ENCODE results near the gene SCNN1A. TPM values are rescaled to one million over a fixed set of nuclear protein-coding genes. Genes with fewer than 3 reads are reported as not detected.

SCNN1A gene
- total and polyA plus RNA-seq, 5 donors from 2014 or later = 0.09 to 0.86 (median 0.23) TPM

GRCh38 chr12:6383572-6384498 is 8.5 kb upstream of the SCNN1A start, which contains the start of gene LTBR:
Gene LTBR, plus strand, starts transcription at chr12:6384162. Its CDS starts 197 bp downstream, at chr12:6384359.
- Mint-ChIP-seq H3K27ac (no peak within 1 kb of the TSS), H3K27me3 (peaks cover 60% of the 10 kb centered on the region), H3K4me1 (peaks cover 0 to 8% (median 0%) of the 10 kb centered on the region in 4 donors), H3K4me3 (peak within 1 kb of the TSS in 2 of 4 donors; percentile 8 to 68), H3K36me3 (no peaks in the 10 kb centered on the region), H3K9me3 (peaks cover 0 to 2% (median 0%) of the 10 kb centered on the region in 7 donors)
- H3K9me3 ChIP-seq (ENCODE audit: control insufficient read depth in 2 of 2, low read length in 2 of 2) = no peaks in the 10 kb centered on the region
- ATAC-seq (ENCODE audit: low read depth in 2 of 2) (peak in 1 of 2 donors; percentile 27), DNase-seq (no peak)
- H3K27ac ChIP-seq (ENCODE audit: insufficient read depth, low read length, poor library complexity, severe bottlenecking) = no peak within 1 kb of the TSS
- H3K4me3 ChIP-seq (ENCODE audit: low read depth, low read length) = no peak within 1 kb of the TSS
- peaks cover 9% of the 10 kb centered on the region for H3K4me1 ChIP-seq (ENCODE audit: control insufficient read depth, insufficient read depth, low read length, poor library complexity, severe bottlenecking)
- peaks cover 12% of the 10 kb centered on the region for H3K27me3 ChIP-seq (ENCODE audit: control insufficient read depth, insufficient read depth, low read length)
- no peaks in the 10 kb centered on the region for H3K36me3 ChIP-seq (ENCODE audit: control insufficient read depth, insufficient read depth, low read length)

GRCh38 chr12:6382982-6383381 is 7.6 kb upstream of the SCNN1A start:
- peaks cover 0 to 2% (median 0%) of the 10 kb centered on the region in 7 donors for H3K9me3 Mint-ChIP-seq
- DNase-seq (no peak), ATAC-seq (ENCODE audit: low read depth in 2 of 2) (no peak)
- H3K27ac Mint-ChIP-seq = no peak overlapping the region
- Histone ChIP-seq H3K36me3 (ENCODE audit: control insufficient read depth, insufficient read depth, low read length) (no peaks in the 10 kb centered on the region), H3K27me3 (ENCODE audit: control insufficient read depth, insufficient read depth, low read length) (peaks cover 12% of the 10 kb centered on the region), H3K27ac (ENCODE audit: insufficient read depth, low read length, poor library complexity, severe bottlenecking) (no peak overlapping the region), H3K4me3 (ENCODE audit: low read depth, low read length) (no peak overlapping the region), H3K9me3 (ENCODE audit: control insufficient read depth in 2 of 2, low read length in 2 of 2) (no peaks in the 10 kb centered on the region), H3K4me1 (ENCODE audit: control insufficient read depth, insufficient read depth, low read length, poor library complexity, severe bottlenecking) (peaks cover 9% of the 10 kb centered on the region)
- no peaks in the 10 kb centered on the region for H3K36me3 Mint-ChIP-seq
- H3K4me3 Mint-ChIP-seq = peak overlapping the region in 1 of 4 donors; percentile 68
- H3K4me1 Mint-ChIP-seq = peaks cover 0 to 8% (median 0%) of the 10 kb centered on the region in 4 donors
- H3K27me3 Mint-ChIP-seq = peaks cover 54% of the 10 kb centered on the region

GRCh38 chr12:6382371-6382770 is 7.0 kb upstream of the SCNN1A start:
- Histone ChIP-seq H3K4me3 (ENCODE audit: low read depth, low read length) (no peak overlapping the region), H3K27me3 (ENCODE audit: control insufficient read depth, insufficient read depth, low read length) (peaks cover 12% of the 10 kb centered on the region), H3K36me3 (ENCODE audit: control insufficient read depth, insufficient read depth, low read length) (no peaks in the 10 kb centered on the region), H3K9me3 (ENCODE audit: control insufficient read depth in 2 of 2, low read length in 2 of 2) (no peaks in the 10 kb centered on the region), H3K4me1 (ENCODE audit: control insufficient read depth, insufficient read depth, low read length, poor library complexity, severe bottlenecking) (peaks cover 9% of the 10 kb centered on the region), H3K27ac (ENCODE audit: insufficient read depth, low read length, poor library complexity, severe bottlenecking) (no peak overlapping the region)
- DNase-seq (no peak), ATAC-seq (ENCODE audit: low read depth in 2 of 2) (no peak)
- H3K4me3 Mint-ChIP-seq = no peak overlapping the region
- H3K4me1 Mint-ChIP-seq = peaks cover 0 to 10% (median 2%) of the 10 kb centered on the region in 4 donors
- no peaks in the 10 kb centered on the region for H3K36me3 Mint-ChIP-seq
- H3K27ac Mint-ChIP-seq = no peak overlapping the region
- peaks cover 0 to 2% (median 0%) of the 10 kb centered on the region in 7 donors for H3K9me3 Mint-ChIP-seq
- peaks cover 52% of the 10 kb centered on the region for H3K27me3 Mint-ChIP-seq

GRCh38 chr12:6380141-6381121 is 5.1 kb upstream of the SCNN1A start:
- Mint-ChIP-seq H3K4me3 (no peak overlapping the region), H3K4me1 (peaks cover 0 to 25% (median 8%) of the 10 kb centered on the region in 4 donors), H3K27ac (peak overlapping the region in 1 of 3 donors; percentile 41), H3K36me3 (no peaks in the 10 kb centered on the region), H3K9me3 (peaks cover 0 to 2% (median 0%) of the 10 kb centered on the region in 7 donors), H3K27me3 (peaks cover 41% of the 10 kb centered on the region)
- Histone ChIP-seq H3K9me3 (ENCODE audit: control insufficient read depth in 2 of 2, low read length in 2 of 2) (no peaks in the 10 kb centered on the region), H3K4me3 (ENCODE audit: low read depth, low read length) (no peak overlapping the region), H3K27me3 (ENCODE audit: control insufficient read depth, insufficient read depth, low read length) (peaks cover 12% of the 10 kb centered on the region), H3K27ac (ENCODE audit: insufficient read depth, low read length, poor library complexity, severe bottlenecking) (no peak overlapping the region), H3K4me1 (ENCODE audit: control insufficient read depth, insufficient read depth, low read length, poor library complexity, severe bottlenecking) (peaks cover 9% of the 10 kb centered on the region), H3K36me3 (ENCODE audit: control insufficient read depth, insufficient read depth, low read length) (no peaks in the 10 kb centered on the region)
- no peak for DNase-seq
- ATAC-seq (ENCODE audit: low read depth in 2 of 2) = no peak

GRCh38 chr12:6378709-6379472 is 3.5 kb upstream of the SCNN1A start:
- Mint-ChIP-seq H3K4me3 (peak overlapping the region in 1 of 4 donors; percentile 15), H3K27me3 (peaks cover 31% of the 10 kb centered on the region), H3K27ac (no peak overlapping the region), H3K9me3 (peaks cover 0 to 2% (median 0%) of the 10 kb centered on the region in 7 donors), H3K4me1 (peaks cover 0 to 22% (median 8%) of the 10 kb centered on the region in 4 donors), H3K36me3 (no peaks in the 10 kb centered on the region)
- H3K27me3 ChIP-seq (ENCODE audit: control insufficient read depth, insufficient read depth, low read length) = peaks cover 12% of the 10 kb centered on the region
- H3K4me3 ChIP-seq (ENCODE audit: low read depth, low read length) = no peak overlapping the region
- DNase-seq (no peak), ATAC-seq (ENCODE audit: low read depth in 2 of 2) (no peak)
- no peaks in the 10 kb centered on the region for H3K9me3 ChIP-seq (ENCODE audit: control insufficient read depth in 2 of 2, low read length in 2 of 2)
- peaks cover 5% of the 10 kb centered on the region for H3K4me1 ChIP-seq (ENCODE audit: control insufficient read depth, insufficient read depth, low read length, poor library complexity, severe bottlenecking)
- H3K36me3 ChIP-seq (ENCODE audit: control insufficient read depth, insufficient read depth, low read length) = no peaks in the 10 kb centered on the region
- no peak overlapping the region for H3K27ac ChIP-seq (ENCODE audit: insufficient read depth, low read length, poor library complexity, severe bottlenecking)

GRCh38 chr12:6377667-6377994 is 2.3 kb upstream of the SCNN1A start:
- Histone ChIP-seq H3K4me3 (ENCODE audit: low read depth, low read length) (no peak overlapping the region), H3K27ac (ENCODE audit: insufficient read depth, low read length, poor library complexity, severe bottlenecking) (no peak overlapping the region), H3K36me3 (ENCODE audit: control insufficient read depth, insufficient read depth, low read length) (no peaks in the 10 kb centered on the region), H3K27me3 (ENCODE audit: control insufficient read depth, insufficient read depth, low read length) (peaks cover 8% of the 10 kb centered on the region), H3K9me3 (ENCODE audit: control insufficient read depth in 2 of 2, low read length in 2 of 2) (no peaks in the 10 kb centered on the region), H3K4me1 (ENCODE audit: control insufficient read depth, insufficient read depth, low read length, poor library complexity, severe bottlenecking) (no peaks in the 10 kb centered on the region)
- Mint-ChIP-seq H3K27ac (no peak overlapping the region), H3K36me3 (no peaks in the 10 kb centered on the region), H3K4me3 (no peak overlapping the region), H3K4me1 (peaks cover 0 to 19% (median 11%) of the 10 kb centered on the region in 4 donors), H3K9me3 (peaks cover 0 to 2% (median 0%) of the 10 kb centered on the region in 7 donors), H3K27me3 (peaks cover 25% of the 10 kb centered on the region)
- DNase-seq (no peak), ATAC-seq (ENCODE audit: low read depth in 2 of 2) (no peak)

All from CD4-positive, CD25-positive, alpha-beta regulatory T cell (primary cell).